SH-SY5Y (cell line): ENCODE measurements around the gene ATP8B2.

Experiments used
- GATA2 ChIP-seq: IDR thresholded peaks from 2 replicates; pipeline ENCODE4 v1.6.1; 2011; ENCODE audit warnings: mild to moderate bottlenecking, low read depth, low read length
- GATA3 ChIP-seq: IDR thresholded peaks from 2 replicates; pipeline ENCODE4 v1.6.1; 2011; ENCODE audit warnings: low read depth, mild to moderate bottlenecking, low read length, moderate library complexity

GRCh38 chr1:154306151-154306550 lies 19.2 kb upstream of the ATP8B2 start:
- TF ChIP-seq GATA2, result no peak
- no peak for TF ChIP-seq GATA3
